Activated CD4-positive, alpha-beta T cell treated with anti-CD3 and anti-CD28 coated beads, Interleukin-2, amount 50 U/mL, for 16 hours (primary cell): ENCODE measurements around the gene MFN2.

Experiments used
- DNase-seq: peaks from one replicate; pipeline ENCODE4 v3.0.0-alpha.2; 2020

Gene MFN2

DNA sequence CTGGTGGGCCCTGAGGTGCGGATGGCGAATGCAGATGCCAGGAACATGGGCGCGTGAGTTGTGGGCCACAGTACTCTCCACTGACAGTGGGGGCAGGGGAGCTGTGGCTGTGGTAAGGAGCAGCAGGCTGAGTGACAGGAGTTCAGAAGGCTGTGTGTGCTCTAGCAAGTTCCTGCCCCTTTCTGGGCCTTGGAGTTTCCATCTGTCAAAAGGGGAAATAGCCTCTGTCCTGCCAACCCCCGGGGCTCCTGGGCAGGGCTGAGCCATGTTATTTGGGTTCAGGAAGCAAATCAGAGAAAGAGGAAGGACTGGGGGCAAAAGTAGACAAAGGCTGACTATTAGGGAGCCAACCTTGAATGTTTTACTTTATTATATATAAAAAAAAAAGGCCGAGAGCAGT, 19.5 kb upstream of the MFN2 start:
- DNase-seq, result no peak

DNA sequence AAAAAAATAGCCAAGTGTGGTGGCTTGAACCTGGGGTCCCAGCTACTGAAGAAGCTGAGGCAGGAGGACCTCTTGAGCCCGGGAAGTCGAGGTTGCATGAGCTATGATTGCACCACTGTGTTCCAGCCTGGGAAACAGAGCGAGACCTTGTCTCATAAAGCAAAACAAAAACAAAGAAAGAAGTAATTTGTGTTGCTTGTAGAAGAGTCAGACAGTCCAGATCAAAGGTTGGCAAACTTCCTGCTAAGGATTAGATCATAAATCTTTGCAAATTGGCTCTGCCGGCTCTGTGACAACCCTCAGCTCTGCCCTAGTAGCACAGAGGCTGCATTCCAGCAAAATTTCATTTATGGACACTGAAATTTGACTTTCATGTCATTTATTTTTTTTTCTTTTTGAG, 19.0 kb upstream of the MFN2 start:
- DNase-seq, result no peak

DNA sequence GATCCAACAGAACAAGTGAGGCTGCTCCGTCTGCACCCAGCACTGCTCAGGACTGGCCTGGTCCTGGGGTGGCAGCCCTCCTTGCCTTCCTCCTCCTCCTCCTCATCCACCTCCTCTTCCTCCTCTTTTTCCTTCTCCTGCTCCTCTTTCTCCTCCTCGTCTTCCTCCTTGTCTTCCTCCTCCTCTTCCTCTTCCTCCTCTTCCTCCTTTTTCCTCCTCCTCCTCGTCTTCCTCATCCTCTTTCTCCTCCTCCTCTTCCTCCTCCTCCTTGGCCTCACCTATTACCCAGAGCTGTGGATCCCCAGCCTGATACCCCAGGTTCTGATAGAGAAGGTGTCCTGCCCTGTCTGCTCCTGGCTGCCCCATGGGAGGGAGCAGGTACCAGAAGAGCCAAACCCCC, 16.6 kb upstream of the MFN2 start:
- no peak for DNase-seq

DNA sequence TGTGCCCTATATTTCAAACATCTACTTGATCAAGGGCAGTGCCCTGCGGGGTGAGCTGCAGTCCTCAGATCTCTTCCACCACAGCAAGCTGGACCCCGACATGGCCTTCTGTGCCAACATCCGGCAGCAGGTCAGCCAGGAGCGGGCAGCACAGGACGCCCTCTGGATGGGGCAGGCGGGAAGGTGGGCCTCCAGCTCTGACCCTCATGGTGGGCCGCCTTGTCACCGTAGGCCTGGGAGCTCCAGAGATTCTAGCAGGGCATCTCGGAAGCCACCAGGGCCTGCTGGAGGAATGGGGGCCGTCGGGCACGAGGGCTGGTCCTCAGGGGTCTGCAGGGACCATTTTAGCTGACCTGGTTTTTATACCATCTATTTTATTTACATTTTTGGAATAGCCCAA, 15.6 kb upstream of the MFN2 start:
- no peak for DNase-seq

DNA sequence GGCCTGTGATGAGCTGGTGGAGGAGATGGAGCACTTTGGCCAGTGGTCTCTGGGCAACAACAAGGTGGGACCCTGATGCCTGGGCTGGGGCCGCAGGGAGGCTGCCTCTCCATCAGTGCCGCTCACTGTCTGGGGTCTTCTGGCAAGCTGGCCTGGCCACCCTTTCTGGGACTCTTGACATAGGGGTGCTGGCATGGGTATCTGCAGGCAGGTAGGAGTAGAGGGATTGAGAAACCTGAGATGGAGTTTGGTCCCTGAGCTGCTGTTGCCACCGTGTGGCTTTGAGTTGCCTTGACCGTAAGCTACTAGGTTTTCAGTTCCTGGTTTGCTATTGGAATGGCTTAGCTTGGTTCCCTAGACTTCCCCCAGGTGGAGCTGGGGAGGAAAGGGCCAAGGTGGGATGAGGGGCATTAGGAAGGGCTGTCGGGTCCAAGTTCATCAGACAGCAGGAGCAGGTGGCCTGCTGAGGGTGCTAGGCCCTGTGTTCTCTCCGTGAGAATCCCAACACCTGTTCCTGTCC, 13.2 kb upstream of the MFN2 start:
- DNase-seq, result no peak

DNA sequence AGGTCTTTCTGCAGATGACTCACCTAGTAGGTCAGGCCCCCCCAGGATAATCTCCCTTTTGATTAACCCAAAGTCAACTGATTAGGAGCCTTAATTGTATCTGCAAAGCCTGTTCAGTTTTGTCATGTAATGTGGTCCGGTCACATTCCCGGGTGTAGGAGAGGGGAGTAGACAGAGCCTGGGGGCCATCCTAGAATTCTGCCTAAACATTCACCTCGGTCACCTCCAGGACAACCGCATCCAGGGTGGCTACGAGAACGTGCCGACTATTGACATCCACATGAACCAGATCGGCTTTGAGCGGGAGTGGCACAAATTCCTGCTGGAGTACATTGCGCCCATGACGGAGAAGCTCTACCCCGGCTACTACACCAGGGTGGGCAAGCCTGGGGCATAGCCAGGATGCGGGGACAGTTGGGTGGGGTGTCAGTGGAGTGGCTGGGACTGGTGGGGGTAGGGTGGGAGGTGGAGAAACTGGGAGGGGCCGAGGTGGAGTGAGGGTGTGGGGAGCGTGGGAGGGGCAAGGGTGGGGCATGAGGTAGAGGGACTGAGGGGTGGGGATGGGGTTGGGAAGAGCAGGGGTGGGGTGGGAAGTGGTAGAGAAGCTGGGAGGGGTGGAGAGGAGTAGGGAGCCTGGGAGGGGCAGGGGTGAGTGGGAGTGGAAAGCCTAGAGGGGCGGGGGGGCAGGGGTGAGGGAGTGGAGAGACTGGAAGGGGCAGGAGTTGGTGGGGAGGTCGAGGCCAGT, 9.6 kb upstream of the MFN2 start:
- DNase-seq, result no peak

DNA sequence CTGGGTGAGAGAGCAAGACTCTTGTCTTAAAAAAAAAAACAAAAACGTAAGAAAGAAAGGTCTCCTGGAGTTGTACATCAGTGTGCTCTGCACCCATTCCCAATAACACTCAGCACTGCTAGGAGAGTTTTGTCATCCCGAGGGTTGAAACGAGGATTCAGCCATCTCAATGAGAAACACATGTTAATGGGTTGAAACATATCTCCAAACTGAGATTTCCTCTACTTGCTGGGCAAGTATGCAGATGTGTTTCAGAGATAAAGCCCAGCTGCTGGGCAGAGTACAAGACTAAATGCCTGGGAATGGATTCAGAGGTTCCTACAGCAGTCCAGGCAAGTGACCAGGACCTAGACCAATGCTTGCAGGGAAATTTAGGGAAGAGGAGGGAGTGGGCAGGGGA, 2.6 kb upstream of the MFN2 start:
- no peak for DNase-seq

DNA sequence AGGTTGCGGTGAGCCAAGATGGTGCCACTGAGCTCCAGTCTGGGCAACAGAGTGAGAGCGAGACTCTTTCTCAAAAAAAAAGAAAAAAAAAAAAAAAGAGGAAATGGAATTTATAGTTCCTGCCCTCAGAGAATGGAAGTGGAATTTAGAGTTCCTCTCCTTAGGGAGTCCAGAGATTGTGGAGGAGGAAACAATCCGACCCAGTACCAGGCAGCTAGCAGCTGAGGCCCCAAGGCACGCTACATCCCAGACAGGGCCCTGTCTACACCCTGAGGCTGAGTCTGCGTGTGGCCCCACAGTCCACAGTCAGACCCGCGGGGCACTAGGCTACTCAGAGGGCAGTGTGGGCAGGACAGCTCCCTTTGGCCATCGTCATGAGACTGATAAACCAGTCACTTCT, 1.9 kb upstream of the MFN2 start:
- DNase-seq, result no peak

DNA sequence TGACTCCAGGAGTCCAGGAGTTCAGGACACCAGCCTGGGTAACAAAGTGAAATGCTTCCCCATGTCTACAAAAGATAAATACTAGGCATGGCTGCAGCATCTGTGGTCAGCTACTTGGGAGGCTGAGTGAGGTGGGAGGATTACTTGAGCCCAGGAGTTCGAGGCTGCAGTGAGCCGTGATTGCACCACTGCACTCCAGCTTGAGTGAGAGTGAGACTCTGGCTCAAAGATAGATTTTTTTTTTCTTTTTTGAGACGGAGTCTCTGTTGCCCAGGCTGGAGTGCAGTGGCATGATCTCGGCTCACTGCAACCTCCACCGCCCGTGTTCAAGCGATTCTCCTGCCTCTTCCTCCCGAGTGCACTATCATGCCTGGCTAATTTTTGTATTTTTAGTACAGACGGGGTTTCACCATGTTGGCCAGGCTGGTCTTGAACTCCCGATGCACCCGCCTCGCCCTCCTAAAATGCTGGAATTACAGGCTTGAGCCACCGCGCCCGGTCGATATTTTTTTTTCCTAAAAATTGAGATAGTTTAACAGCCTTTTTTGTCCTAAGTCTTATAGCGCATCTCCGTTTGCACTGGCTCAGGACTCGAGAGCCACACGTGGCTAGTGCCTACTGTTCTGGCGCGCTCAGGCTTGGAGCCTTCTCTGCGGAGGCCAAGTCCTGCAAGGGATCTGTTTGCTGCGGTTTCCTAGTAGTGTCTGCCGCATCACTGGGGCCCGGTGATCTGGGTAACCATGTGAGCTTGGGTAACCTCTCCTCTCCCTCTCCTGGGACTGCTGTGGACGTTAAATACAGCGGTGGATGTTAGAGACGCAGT, 1.0 kb upstream of the MFN2 start:
- no peak for DNase-seq

- DNase-seq, result no peak
These were observed 380 bp downstream of the MFN2 start for GRCh38 chr1:11980676-11980972.

GRCh38 chr1:11981378-11982009, 1.2 kb downstream of the MFN2 start:
- DNase-seq, result no peak

DNA sequence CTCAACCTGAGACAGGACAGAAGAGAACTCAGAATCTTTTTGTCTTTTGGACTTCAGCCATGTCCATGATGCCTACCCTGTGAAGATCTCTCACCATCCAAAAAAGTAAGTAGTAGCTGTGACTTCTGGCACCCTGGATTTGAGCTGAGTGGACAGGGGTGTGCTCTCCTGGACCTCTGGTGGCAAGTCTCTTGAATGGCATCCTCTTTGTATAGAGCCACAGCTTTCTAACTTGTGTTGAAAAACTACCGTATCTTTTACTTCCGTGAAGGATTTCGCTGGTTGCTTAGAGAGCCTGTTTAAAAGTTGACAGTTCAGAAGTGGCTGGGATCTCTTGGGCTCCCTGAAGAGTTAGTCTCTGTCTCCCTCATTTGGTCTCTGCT, 1.8 kb downstream of the MFN2 start:
- no peak for DNase-seq

DNA sequence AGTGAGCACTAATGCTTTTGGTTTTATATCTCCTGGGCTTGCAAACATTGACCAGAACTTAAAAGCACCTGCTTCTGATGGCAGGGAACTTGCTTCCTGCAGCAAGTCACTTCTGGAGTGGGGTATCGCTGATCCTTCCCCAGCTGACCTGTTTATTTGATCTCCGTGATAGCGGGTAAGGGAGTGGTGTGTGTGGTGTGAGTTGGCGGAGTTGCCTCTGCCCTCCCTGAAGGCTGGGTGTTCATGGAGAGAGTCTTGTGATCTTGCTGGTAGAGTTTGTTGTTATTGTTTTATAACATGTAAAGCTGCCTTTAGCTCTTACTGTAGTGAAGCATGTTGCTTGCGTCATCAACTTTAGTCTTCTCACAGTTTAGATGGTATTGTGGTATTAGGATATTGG, 3.9 kb downstream of the MFN2 start:
- DNase-seq, result no peak

GRCh38 chr1:11984576-11984975, 4.3 kb downstream of the MFN2 start:
- no peak for DNase-seq

GRCh38 chr1:11985171-11985570, 4.9 kb downstream of the MFN2 start:
- DNase-seq, result no peak

- DNase-seq, result no peak
These were observed 5.6 kb downstream of the MFN2 start for GRCh38 chr1:11985851-11986250.

DNA sequence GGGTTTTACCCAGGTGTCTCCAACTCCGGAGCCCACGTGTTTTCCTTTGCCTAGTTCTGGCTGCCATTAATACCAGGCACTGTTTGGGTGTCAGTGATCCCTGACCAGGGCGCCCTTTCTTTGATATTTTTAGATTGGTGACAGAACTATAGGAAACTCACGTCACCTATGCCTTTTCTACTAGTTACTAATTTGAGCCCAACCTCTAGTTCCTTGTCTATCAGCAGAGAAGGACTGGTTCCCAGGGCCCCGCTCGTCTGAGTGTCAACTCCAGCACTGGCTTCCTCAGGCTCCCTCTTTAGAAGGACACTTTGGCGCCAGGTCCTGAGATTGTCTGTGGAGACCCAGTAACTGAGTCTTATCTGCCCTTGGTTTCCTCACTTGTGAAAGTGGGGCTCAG, 9.4 kb downstream of the MFN2 start:
- DNase-seq, result no peak

- DNase-seq, result no peak
These were observed 10.2 kb downstream of the MFN2 start for GRCh38 chr1:11990303-11991032.

DNA sequence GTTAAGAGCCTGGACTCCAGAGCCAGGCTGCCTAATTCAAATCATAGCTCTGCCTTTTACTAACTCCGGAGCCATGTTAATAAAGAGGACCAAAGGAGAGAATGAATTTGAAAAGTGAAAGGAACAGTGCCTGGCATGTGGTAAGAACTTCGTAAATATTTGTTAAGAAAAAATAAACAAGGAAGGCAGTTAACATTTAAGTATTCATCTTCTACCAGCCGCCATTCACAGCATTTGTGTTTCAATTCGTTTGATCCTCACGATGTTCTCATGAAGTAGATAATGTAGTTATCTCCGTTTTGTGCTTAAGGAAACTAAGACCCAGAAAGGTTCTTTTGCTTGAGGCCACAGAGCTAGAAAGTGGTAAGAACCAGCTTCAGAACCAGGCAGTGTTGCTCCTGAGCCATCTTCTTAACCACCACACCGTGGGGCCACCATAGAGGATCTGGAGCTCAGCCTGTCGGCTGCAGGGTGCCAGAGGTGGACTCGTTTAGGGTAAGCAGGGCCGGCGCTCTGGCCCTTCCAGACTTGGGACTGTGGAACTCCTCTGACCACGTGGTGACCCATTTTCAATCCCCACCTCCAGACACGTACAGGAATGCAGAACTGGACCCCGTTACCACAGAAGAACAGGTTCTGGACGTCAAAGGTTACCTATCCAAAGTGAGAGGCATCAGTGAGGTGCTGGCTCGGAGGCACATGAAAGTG, 11.9 kb downstream of the MFN2 start:
- no peak for DNase-seq

DNA sequence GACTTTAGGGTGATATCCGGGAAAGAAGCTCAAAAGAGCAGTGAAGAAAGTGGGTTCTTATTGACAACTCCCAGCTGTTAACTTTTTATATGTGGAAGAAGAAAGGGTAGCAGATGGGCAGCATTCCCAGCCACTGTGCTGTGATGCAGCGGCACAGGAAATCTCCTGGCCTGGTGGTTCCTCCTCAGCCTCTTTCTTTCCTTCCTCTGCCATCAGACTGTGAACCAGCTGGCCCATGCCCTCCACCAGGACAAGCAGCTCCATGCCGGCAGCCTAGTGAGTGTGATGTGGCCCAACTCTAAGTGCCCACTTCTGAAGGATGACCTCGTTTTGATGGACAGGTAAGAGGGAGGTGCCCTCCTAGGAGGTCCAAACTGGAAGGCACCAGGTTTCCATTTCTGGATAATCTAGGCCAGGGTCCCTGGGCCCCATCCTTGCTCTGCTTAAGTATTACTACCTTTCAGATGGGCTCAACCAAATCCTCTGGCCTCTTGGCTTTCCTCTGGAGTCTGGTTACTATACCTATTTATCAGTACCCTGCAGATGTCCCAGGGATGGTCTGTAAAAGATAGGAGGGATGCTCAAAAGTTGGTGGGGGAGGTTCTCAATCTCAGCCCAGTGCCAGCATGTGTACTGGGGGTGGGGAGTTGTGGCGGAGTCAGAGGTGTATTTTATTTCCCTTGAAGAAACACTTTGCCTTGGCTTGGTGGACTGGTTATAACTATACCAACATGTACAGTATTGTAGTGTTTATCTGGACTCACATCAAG, 17.0 kb downstream of the MFN2 start:
- DNase-seq, result no peak

DNA sequence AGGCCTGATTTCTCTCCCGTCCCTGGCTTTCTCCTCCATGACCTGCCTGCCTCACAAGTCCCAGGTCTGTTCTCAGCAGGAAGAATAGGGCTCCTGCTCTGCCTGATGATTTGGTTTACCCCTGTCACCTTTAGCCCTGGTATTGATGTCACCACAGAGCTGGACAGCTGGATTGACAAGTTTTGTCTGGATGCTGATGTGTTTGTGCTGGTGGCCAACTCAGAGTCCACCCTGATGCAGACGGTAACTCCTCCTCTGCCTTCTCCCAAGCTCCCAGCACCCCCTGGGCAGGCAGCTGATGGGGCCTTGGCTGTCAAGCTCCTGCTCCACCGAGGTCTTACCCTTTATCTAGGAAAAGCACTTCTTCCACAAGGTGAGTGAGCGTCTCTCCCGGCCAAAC, 18.4 kb downstream of the MFN2 start:
- no peak for DNase-seq

GRCh38 chr1:11999236-11999635, 19.0 kb downstream of the MFN2 start:
- no peak for DNase-seq
